ENCODE results near the gene PDE3B.

DNA sequence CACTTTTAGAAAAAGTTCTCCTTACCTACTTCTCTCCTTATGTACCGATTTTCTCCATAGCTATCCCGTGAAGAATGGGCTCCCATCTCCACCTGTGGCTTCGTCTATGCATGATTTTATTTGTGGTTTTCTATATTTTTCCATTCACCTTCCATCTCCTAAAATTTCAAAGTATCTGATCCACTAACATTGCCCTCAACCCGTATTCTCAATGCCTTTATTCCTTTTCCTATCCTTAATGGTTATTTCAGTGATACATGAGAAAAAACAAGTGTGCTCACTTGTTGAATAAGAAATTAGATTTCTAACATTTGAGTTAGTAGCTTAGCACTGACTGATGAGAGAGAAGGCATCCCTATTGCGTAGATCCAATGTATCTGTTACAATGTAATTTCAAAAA is 231.6 kb downstream of the PDE3B start:
- TF ChIP-seq ZNF274 (IDR thresholded peaks at IDR 0.05; ENCODE audit: low read depth, low read length) (no peak), YY1 (IDR thresholded peaks at IDR 0.05; ENCODE audit: insufficient read depth, insufficient read length) (no peak)
